GM04503 (cell line): ENCODE data around the gene SPATA21.
A peak's percentile ranks its signal among the peaks of the same experiment; 100 is the strongest.

Experiments used
- DNase-seq: peaks from one replicate; pipeline ENCODE4 v3.0.0-alpha.2; 2012; ENCODE audit warnings: low read depth

Gene SPATA21

GRCh38 chr1:16383888-16384287, 53.3 kb downstream of the SPATA21 start:
- no peak for DNase-seq

- no peak for DNase-seq
Measured at GRCh38 chr1:16380868-16381267, 56.4 kb downstream of the SPATA21 start.

- no peak for DNase-seq
Measured at GRCh38 chr1:16378443-16378842, 58.8 kb downstream of the SPATA21 start.

- no peak for DNase-seq
Measured at GRCh38 chr1:16376971-16377370, 60.3 kb downstream of the SPATA21 start.

GRCh38 chr1:16375521-16376340, 61.5 kb downstream of the SPATA21 start:
- no peak for DNase-seq

- DNase-seq = no peak
Measured at GRCh38 chr1:16374266-16374665, 63.0 kb downstream of the SPATA21 start.

- no peak for DNase-seq
Measured at GRCh38 chr1:16372535-16373285, 64.5 kb downstream of the SPATA21 start.

GRCh38 chr1:16371725-16372124, 65.5 kb downstream of the SPATA21 start:
- no peak for DNase-seq

GRCh38 chr1:16369821-16370220, 67.4 kb downstream of the SPATA21 start:
- DNase-seq = no peak

GRCh38 chr1:16367968-16368890, 69.0 kb downstream of the SPATA21 start:
- no peak for DNase-seq

- DNase-seq = peak; percentile 67
Measured at GRCh38 chr1:16367258-16367967, 69.8 kb downstream of the SPATA21 start.

GRCh38 chr1:16366722-16367257, 70.4 kb downstream of the SPATA21 start, which contains the start of gene SZRD1:
SZRD1 (plus strand) TSS chr1:16367242; CDS start chr1:16367258, 16 bp downstream.
- DNase-seq = peak; percentile 96

- peak; percentile 67 for DNase-seq
Measured at GRCh38 chr1:16365146-16365498, 72.1 kb downstream of the SPATA21 start.

GRCh38 chr1:16356867-16357266, 80.4 kb downstream of the SPATA21 start:
- no peak for DNase-seq

GRCh38 chr1:16354619-16355018, 82.6 kb downstream of the SPATA21 start:
- DNase-seq = no peak

GRCh38 chr1:16352842-16353535, 84.2 kb downstream of the SPATA21 start:
- no peak for DNase-seq

GRCh38 chr1:16351994-16352841, 85.0 kb downstream of the SPATA21 start, which contains the start of gene FBXO42:
FBXO42 (minus strand) TSS chr1:16352480; CDS start chr1:16315418, 37,062 bp downstream.
- no peak for DNase-seq

- no peak for DNase-seq
Measured at GRCh38 chr1:16351456-16351993, 85.7 kb downstream of the SPATA21 start.

GRCh38 chr1:16349847-16350406, 87.3 kb downstream of the SPATA21 start:
- DNase-seq = no peak
